Peyer's patch (tissue), 4 donors: ENCODE measurements around the gene TAF3. TPM values are rescaled to one million over a fixed set of nuclear protein-coding genes. Genes with fewer than 3 reads are reported as not detected.
A peak's percentile ranks its signal among the peaks of the same experiment; 100 is the strongest.

ENCODE experiments used
- DNase-seq, 3 donors: peaks; one replicate each; pipeline ENCODE4 v3.0.0-alpha.2; 2017 to 2019
- H3K27ac ChIP-seq, 4 donors: fragments of 200-600 bp; sonication (generic); one replicate each; pipeline ENCODE4 v1.5.1; 2016 to 2019
- H3K27me3 ChIP-seq, 2 donors: fragments of 200-600 bp; sonication (generic); one replicate each; pipeline ENCODE4 v1.5.1; 2019
- H3K36me3 ChIP-seq, 3 donors: fragments of 200-600 bp; sonication (generic); one replicate each; pipeline ENCODE4 v1.5.1; 2016 to 2019
- H3K4me1 ChIP-seq, 4 donors: fragments of 200-600 bp; sonication (generic); one replicate each; pipeline ENCODE4 v1.5.1; 2016 to 2019
- H3K4me3 ChIP-seq, 4 donors: fragments of 200-600 bp; sonication (generic); 1 replicate in 3 of 4; 2 replicates in 1 of 4; pipeline ENCODE4 v1.5.1; 2016 to 2019; ENCODE audit warnings: mild to moderate bottlenecking in 1 of 4
- H3K9me3 ChIP-seq, 4 donors: fragments of 200-600 bp; sonication (generic); one replicate each; pipeline ENCODE4 v1.5.1; 2016 to 2019; ENCODE audit warnings: mild to moderate bottlenecking in 1 of 4
- POLR2A ChIP-seq, 2 donors: fragments of 450-650 bp; IDR thresholded peaks; one replicate each; pipeline ENCODE4 v1.5.1; 2017; ENCODE audit warnings: antibody characterized with exemption in 2 of 2, mild to moderate bottlenecking in 2 of 2, moderate library complexity in 2 of 2
- total RNA-seq, 4 donors: library from RNA; depleted of rRNA; stranded (reverse); fragments of >200 nt; gene quantifications; one replicate each; pipeline ENCODE4 v1.1.0, GENCODE V29; 2016
- TF ChIP-seq, protein P1 (sequence below), 6 experiments: fragments of 450-650 bp in 4 of 6; fragments of 200-600 bp in 2 of 6; sonication (generic) in 1 of 6; IDR thresholded peaks; one replicate each; pipeline ENCODE4 v1.5.1; 2017 to 2019; ENCODE audit warnings: antibody characterized with exemption in 6 of 6, mild to moderate bottlenecking in 3 of 6, moderate library complexity in 1 of 6

The TAF3 gene
- total RNA-seq, 4 donors from 2014 or later = 5.1 to 22.3 (median 7.1) TPM

DNA sequence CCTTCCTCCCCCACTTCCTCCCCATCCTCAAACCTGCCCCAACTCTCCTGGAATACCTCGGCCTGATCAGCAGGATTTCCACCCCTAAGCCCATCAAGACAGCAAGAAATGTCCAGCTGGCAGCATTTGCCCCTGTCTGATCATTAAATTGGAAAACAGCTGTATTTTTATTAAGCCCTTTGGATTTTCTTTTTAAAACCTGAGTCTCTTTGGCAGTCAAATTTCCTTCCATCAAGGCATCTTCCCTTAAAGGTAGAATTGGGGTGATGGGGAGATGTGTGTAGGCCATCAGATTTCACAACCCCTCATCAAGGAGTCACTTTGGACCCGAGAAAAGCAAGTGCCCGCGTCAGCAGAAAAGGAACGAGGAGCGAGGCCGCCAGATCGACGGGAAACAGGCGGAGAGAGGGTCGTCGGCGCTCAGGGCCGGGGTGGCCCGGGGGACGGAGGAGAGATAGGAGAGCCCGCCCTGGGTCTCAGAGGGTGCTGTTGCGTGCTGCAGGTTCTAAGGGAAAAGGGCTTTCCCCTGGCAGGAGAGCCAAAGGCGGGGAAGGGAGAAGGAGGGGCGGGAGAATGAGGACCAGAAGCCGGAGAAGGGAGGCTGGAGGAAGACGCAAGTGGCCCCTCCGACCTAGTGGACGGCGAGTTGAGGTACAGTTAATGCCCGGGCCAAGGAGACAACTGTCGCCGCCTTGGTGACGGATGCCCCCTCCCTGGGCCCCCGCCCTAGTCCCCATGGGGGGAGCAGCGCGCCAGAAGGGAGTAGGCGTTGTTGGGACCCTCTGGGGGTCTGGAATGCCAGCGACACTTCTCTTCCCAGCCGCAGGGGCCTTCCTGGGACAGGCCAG is 224.6 kb downstream of the TAF3 start:
- no peak overlapping the region for H3K27ac ChIP-seq
- peak in 1 of 3 donors; percentile 40 for DNase-seq
- H3K4me3 ChIP-seq = no peak overlapping the region

DNA sequence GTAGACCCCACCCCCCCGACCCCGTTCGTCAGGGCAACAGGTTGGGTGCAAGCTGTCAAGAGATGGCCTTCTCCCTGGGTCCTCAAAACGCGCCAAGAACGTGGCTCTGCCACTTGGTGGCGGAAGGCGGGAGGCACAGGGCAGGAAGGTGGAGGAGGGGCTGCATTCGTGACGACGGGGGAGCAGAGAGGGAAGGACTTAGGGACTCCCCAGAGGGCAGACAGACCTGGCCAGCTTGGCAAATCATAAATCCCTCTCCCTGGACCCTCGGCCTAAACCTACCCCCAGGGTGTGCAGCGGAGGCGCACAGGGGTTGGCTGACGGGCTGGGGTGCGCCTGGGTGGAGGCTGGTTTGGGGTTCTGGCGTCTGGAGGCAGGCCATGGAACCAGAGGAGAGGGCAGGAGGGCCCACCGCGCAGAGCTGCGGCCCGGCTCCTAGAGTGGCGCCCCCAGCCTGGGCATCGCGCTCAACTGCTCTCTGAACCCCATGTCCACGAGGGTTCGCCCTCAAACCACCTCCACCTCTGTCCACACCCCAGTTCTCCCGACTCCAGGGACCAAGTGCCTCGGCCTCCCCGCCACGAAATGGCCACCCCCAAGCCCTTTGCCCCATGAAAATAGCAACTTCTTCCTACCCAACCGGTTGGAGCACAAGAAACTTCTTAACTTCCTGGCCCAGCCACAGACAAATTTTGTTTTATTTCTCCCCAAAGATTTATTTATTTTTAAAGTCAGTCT is 225.4 kb downstream of the TAF3 start:
- Histone ChIP-seq H3K4me3 (no peak overlapping the region), H3K4me1 (peaks cover 0 to 24% (median 2%) of the 10 kb centered on the region in 4 donors)
- DNase-seq = peak in 1 of 3 donors; percentile 36

More for the DNA sequence above, 224.6 kb downstream of the TAF3 start:
- H3K27me3 ChIP-seq = peaks cover 3 to 90% of the 10 kb centered on the region in 2 donors
- H3K9me3 ChIP-seq = no peaks in the 10 kb centered on the region
- TF ChIP-seq, protein P1, sequence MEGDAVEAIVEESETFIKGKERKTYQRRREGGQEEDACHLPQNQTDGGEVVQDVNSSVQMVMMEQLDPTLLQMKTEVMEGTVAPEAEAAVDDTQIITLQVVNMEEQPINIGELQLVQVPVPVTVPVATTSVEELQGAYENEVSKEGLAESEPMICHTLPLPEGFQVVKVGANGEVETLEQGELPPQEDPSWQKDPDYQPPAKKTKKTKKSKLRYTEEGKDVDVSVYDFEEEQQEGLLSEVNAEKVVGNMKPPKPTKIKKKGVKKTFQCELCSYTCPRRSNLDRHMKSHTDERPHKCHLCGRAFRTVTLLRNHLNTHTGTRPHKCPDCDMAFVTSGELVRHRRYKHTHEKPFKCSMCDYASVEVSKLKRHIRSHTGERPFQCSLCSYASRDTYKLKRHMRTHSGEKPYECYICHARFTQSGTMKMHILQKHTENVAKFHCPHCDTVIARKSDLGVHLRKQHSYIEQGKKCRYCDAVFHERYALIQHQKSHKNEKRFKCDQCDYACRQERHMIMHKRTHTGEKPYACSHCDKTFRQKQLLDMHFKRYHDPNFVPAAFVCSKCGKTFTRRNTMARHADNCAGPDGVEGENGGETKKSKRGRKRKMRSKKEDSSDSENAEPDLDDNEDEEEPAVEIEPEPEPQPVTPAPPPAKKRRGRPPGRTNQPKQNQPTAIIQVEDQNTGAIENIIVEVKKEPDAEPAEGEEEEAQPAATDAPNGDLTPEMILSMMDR (IDR thresholded peaks at IDR 0.05) = no peak
- no peak for TF ChIP-seq POLR2A (IDR thresholded peaks at IDR 0.05)
- H3K36me3 ChIP-seq = no peaks in the 10 kb centered on the region
- peaks cover 0 to 22% (median 2%) of the 10 kb centered on the region in 4 donors for H3K4me1 ChIP-seq

DNA sequence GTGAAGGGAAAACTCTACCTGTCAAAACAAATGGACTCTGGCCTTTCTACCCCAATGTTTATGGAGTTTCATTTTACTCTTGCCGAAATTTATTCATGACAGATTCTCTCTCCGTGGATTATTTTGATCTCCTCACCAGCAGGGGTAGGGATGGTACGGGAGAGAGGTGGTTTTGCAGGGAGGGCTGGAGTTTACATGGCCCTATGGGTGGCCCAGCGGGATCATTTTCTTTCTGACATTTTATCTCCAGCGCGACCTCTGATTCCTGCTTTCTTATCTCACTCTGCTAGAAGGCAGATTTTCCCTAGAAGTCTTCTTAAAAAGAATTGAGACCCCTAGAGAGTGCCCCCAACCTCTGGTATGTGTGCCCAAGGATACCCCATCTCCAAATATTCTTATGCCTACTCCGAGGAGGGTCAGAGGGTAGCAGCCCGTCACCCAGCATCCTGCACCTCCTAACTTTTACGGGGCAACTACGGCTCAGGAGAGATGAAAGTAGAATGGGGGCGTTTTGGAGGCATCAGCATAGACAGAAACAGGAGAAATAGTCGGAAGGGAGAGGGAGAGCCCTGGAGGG is 226.1 kb downstream of the TAF3 start:
- no peak for DNase-seq
- no peaks in the 10 kb centered on the region for H3K36me3 ChIP-seq
- peaks cover 3 to 95% of the 10 kb centered on the region in 2 donors for H3K27me3 ChIP-seq
- no peak overlapping the region for H3K4me3 ChIP-seq
- no peak overlapping the region for H3K27ac ChIP-seq
- peaks cover 3 to 31% (median 4%) of the 10 kb centered on the region in 4 donors for H3K4me1 ChIP-seq
- TF ChIP-seq POLR2A (IDR thresholded peaks at IDR 0.05) = no peak
- TF ChIP-seq, protein P1 (IDR thresholded peaks at IDR 0.05) = no peak
- H3K9me3 ChIP-seq = no peaks in the 10 kb centered on the region

More for the DNA sequence above, 225.4 kb downstream of the TAF3 start:
- no peak overlapping the region for H3K27ac ChIP-seq
- H3K9me3 ChIP-seq = no peaks in the 10 kb centered on the region
- H3K27me3 ChIP-seq = peaks cover 3 to 93% of the 10 kb centered on the region in 2 donors
- no peak for TF ChIP-seq POLR2A (IDR thresholded peaks at IDR 0.05)
- TF ChIP-seq, protein P1 (IDR thresholded peaks at IDR 0.05) = no peak
- no peaks in the 10 kb centered on the region for H3K36me3 ChIP-seq

DNA sequence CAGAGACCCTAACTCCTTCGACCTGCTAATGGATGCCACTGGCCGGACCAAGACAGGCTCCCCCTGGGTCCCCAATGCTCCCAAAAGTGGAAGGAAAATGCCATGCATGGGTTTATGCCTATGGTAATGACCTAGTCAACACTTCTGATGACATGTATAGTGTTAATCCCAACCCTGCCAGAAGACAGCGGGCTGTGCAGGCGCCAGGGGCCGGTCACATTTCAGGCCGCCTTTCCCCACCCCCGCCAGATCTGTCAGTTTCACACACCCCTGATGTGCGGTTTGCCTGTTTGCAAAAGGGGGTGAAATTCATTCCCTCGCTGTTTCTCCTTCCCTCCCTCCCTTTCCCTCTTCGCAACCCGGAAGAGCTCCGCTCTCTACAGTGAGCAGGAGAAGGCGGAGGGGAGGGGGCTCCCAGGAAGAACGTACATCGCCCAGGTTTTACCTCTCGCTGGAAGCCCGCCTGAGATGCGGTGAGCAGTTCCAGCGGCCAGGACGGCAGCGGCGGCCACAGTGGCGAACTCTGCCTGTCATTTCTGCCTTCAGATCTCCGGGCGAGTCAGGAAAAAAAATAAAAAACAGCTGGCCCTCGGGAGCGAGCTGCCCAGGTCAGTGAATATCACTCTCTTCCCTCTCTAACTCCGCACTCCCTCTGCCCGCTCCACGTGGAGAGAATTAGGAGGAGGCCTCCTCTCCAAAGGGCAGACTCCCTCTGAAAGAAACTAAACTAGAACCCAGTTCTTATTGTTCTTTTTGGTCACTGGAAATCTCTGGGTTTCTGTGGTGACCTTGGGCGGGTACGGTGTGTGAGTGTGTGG is 226.8 kb downstream of the TAF3 start:
- H3K4me3 ChIP-seq = peak overlapping the region in 2 of 4 donors; percentile 19 to 37

More for the DNA sequence above, 226.8 kb downstream of the TAF3 start:
- H3K36me3 ChIP-seq = no peaks in the 10 kb centered on the region
- peaks cover 5 to 38% (median 11%) of the 10 kb centered on the region in 4 donors for H3K4me1 ChIP-seq
- peaks cover 3 to 95% of the 10 kb centered on the region in 2 donors for H3K27me3 ChIP-seq
- no peak overlapping the region for H3K27ac ChIP-seq
- no peak for TF ChIP-seq POLR2A (IDR thresholded peaks at IDR 0.05)
- TF ChIP-seq, protein P1 (IDR thresholded peaks at IDR 0.05) = no peak
- DNase-seq = no peak
- no peaks in the 10 kb centered on the region for H3K9me3 ChIP-seq
